Adrenal gland (tissue), 12 donors: Measurements from ENCODE around the gene NFATC3. TPM values are rescaled to one million over a fixed set of nuclear protein-coding genes. Genes with fewer than 3 reads are reported as not detected.
"Not testable (repeated sequence)": the region's sequence is repeated elsewhere in the genome, so short reads cannot be mapped to it uniquely, and the experiment has no call there.

ENCODE experiments used
- DNase-seq, 7 donors: peaks; one replicate each; pipeline ENCODE4 v3.0.0-alpha.2; 2019 to 2020
- H3K27ac ChIP-seq, 5 donors: fragments of 200-600 bp; sonication (generic) in 4 of 5; 1 replicate in 3 of 5; 2 replicates in 2 of 5; pipeline versions ENCODE4 v1.5.1 to v1.8.0; 2016 to 2020; ENCODE audit warnings: mild to moderate bottlenecking in 1 of 5
- H3K27me3 ChIP-seq: fragments of 200-600 bp; 2 replicates; pipeline ENCODE4 v1.8.0; 2021
- H3K36me3 ChIP-seq, 2 donors: fragments of 200-600 bp; replicated peaks in 1 of 2; 1 replicate in 1 of 2; 2 replicates in 1 of 2; pipeline versions ENCODE4 v1.5.1 to v1.8.0; 2018 to 2022
- H3K4me1 ChIP-seq, 2 donors: fragments of 200-600 bp; replicated peaks in 1 of 2; 1 replicate in 1 of 2; 2 replicates in 1 of 2; pipeline versions ENCODE4 v1.5.1 to v1.8.0; 2018 to 2021
- H3K4me3 ChIP-seq, 4 donors: fragments of 200-600 bp; sonication (generic) in 3 of 4; one replicate each; pipeline ENCODE4 v1.5.1; 2016 to 2018
- H3K9me3 ChIP-seq, 3 donors: fragments of 200-600 bp; sonication (generic) in 1 of 3; replicated peaks in 1 of 3; 1 replicate in 2 of 3; 2 replicates in 1 of 3; pipeline versions ENCODE4 v1.5.1 to v1.8.0; 2016 to 2021
- CTCF ChIP-seq, 6 experiments: fragments of 450-650 bp in 4 of 6; fragments of 200-600 bp in 2 of 6; sonication (generic) in 1 of 6; IDR thresholded peaks; 1 replicate in 5 of 6; 2 replicates in 1 of 6; pipeline versions ENCODE4 v1.5.1 to v1.8.0; 2016 to 2021; ENCODE audit warnings: antibody characterized with exemption in 6 of 6, mild to moderate bottlenecking in 2 of 6, moderate library complexity in 1 of 6
- POLR2A ChIP-seq, 2 donors: fragments of 450-650 bp; IDR thresholded peaks; one replicate each; pipeline ENCODE4 v1.6.1; 2017; ENCODE audit warnings: antibody characterized with exemption in 2 of 2, mild to moderate bottlenecking in 2 of 2, moderate library complexity in 1 of 2
- WGBS, 4 donors: extraction: QIAGEN DNeasy Blood & Tissue Kit in 2 of 4; methylation state at CpG; one replicate each; pipeline versions ENCODE4 v1.1.5 to v1.1.7; 2013 to 2017; 5-methylcytosine and 5-hydroxymethylcytosine counted together
- intact Hi-C, 2 donors: fragments of 100-400 bp; cut with DNase I; formaldehyde crosslinking; loops; one replicate each; pipeline versions ENCODE4 v1.14.1 to v1.15.0; 2022 to 2023
- polyA plus RNA-seq, 3 donors: library from polyadenylated mRNA; stranded (reverse); fragments of 200-250 nt in 2 of 3; fragments of 350-450 nt in 1 of 3; fragmentation: Illumina TruSeq in 1 of 3; extraction: RNeasy Lipid Tissue Mini Kit (QIAGEN cat#74804) in 1 of 3; gene quantifications; one replicate each; pipeline ENCODE4 v1.2.3, GENCODE V29; 2013 to 2014
- total RNA-seq, 9 donors: library from RNA; depleted of rRNA in 4 of 9; stranded (reverse); fragments of >200 nt in 4 of 9; fragments of 120-200 nt in 1 of 9; fragmentation: NEBNext Ultra II Directional in 1 of 9; extraction: Animal tissue kit (Norgen Biotek cat#: 25700) in 1 of 9; gene quantifications; one replicate each; pipeline versions ENCODE4 v1.1.0 to v1.2.4, GENCODE V29; 2013 to 2023
- donor health status: healthy with polysubstance abuse.
- donor health status: Bipolar disorder and iron deficiency.
- donor health status: DM: yes; HTN: yes; CAD: no.
- donor health status: DM: no; HTN: no; CAD: no.
- donor health status: DM: no; HTN: no; CAD: no.
- donor health status: DM: yes; HTN: yes; CAD: no.

Gene NFATC3
- total and polyA plus RNA-seq, 12 donors: 6.6 to 81.2 (median 34.3) TPM

DNA sequence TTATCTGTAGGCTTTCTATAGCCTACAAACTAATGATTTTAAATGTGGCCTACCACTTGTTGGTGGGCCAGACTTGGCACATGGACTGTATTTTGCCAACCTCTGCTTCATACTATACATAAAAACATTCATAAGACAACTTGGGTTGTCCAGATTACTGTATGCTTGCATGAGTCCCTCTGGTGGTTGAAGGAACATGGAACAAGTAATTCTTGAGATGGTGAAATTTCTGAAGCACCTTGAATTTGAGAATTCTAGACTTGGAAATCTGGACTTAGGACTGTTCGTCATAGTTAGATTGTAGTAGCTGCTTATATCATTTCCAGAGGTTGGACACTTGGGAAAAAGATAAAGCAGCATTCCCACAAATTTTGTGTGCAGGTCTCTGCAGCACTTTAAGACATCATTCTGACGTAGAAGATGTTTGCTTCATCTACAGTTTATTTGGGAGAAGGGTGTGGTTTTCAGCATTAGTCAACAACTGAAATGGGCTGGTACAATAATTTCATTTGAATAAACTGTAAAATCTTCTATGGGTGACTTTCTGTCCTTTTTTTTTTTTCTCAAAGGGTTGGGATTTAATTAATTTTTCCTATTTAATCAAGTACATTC lies 31.2 kb downstream of the NFATC3 start:
- Histone ChIP-seq H3K36me3 (no peaks in the 10 kb centered on the region), H3K27me3 (no peaks in the 10 kb centered on the region), H3K4me1 (peaks cover 0 to 18% of the 10 kb centered on the region in 2 donors), H3K4me3 (no peak overlapping the region), H3K9me3 (no peaks in the 10 kb centered on the region), H3K27ac (no peak overlapping the region)
- TF ChIP-seq CTCF (IDR thresholded peaks at IDR 0.05) (peak in 4 of 6 experiments; percentile 31 to 38 (median 35)), POLR2A (IDR thresholded peaks at IDR 0.05) (no peak)
- DNase-seq: no peak
- WGBS, 4 donors: 86 to 90% (median 89%) methylated on average over 2 of the region's 2 CpGs
- intact Hi-C loops: no loop called here

- TF ChIP-seq POLR2A (IDR thresholded peaks at IDR 0.05) (no peak), CTCF (IDR thresholded peaks at IDR 0.05) (no peak)
- intact Hi-C loops: no loop called here
- H3K4me3 ChIP-seq: no peak overlapping the region
- 90 to 97% (median 93%) methylated on average over 3 of the region's 3 CpGs for WGBS, 4 donors
- no peak for DNase-seq
- H3K27ac ChIP-seq: no peak overlapping the region
- H3K9me3 ChIP-seq: no peaks in the 10 kb centered on the region
- no peaks in the 10 kb centered on the region for H3K27me3 ChIP-seq
- H3K4me1 ChIP-seq: peaks cover 0 to 16% of the 10 kb centered on the region in 2 donors
- no peaks in the 10 kb centered on the region for H3K36me3 ChIP-seq
Measured at GRCh38 chr16:68117884-68118283, 32.7 kb downstream of the NFATC3 start.

DNA sequence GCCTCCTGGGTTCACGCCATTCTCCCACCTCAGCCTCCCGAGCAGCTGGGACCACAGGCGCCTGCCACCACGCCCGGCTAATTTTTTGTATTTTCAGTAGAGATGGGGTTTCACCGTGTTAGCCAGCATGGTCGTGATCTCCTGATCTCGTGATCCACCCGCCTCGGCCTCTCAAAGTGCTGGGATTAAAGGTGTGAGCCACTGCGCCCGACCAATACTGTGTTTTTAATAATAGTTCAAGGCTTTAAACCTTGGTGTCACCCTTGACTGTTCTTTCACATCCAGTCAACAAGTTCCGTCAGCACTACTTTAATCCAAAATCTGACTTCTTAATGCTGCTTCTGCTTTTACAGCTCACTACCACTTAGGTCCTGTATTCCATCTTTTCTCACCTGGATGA lies 33.8 kb downstream of the NFATC3 start:
- H3K27ac ChIP-seq, DNase-seq, intact Hi-C loops, H3K9me3 ChIP-seq, H3K4me3 ChIP-seq, H3K27me3 ChIP-seq, H3K36me3 ChIP-seq: not testable (repeated sequence)
- H3K4me1 ChIP-seq: peaks cover 0 to 14% of the 10 kb centered on the region in 2 donors
- 86 to 96% (median 96%) methylated on average over 13 of the region's 13 CpGs for WGBS, 4 donors

- WGBS, 4 donors: 92 to 97% (median 94%) methylated on average over 4 to 5 of the region's 5 CpGs
- H3K36me3 ChIP-seq, H3K4me3 ChIP-seq, H3K9me3 ChIP-seq, intact Hi-C loops, H3K27me3 ChIP-seq, H3K27ac ChIP-seq, DNase-seq: not testable (repeated sequence)
- H3K4me1 ChIP-seq: peaks cover 0 to 18% of the 10 kb centered on the region in 2 donors
Measured at GRCh38 chr16:68120496-68120895, 35.3 kb downstream of the NFATC3 start.

DNA sequence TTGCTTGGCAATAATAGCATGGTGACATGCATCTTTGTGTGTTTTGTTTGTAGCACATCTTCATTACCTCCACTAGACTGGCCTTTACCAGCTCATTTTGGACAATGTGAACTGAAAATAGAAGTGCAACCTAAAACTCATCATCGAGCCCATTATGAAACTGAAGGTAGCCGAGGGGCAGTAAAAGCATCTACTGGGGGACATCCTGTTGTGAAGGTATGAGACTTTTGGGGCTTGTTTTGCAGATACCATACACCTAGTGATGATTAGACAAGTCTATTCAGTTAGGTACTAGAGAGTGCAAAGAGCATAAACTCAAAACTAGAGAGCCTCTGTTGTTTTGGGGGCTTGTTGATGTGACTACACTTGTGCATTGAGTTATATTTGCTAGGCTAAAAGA lies 41.2 kb downstream of the NFATC3 start:
- H3K9me3 ChIP-seq: no peaks in the 10 kb centered on the region
- H3K36me3 ChIP-seq: no peaks in the 10 kb centered on the region
- H3K4me3 ChIP-seq: no peak overlapping the region
- H3K27me3 ChIP-seq: no peaks in the 10 kb centered on the region
- H3K27ac ChIP-seq: no peak overlapping the region
- intact Hi-C loops: no loop called here
- peaks cover 0 to 9% of the 10 kb centered on the region in 2 donors for H3K4me1 ChIP-seq
- WGBS, 4 donors: 90 to 96% (median 93%) methylated on average over 2 of the region's 2 CpGs
- DNase-seq: no peak
- TF ChIP-seq POLR2A (IDR thresholded peaks at IDR 0.05) (no peak), CTCF (IDR thresholded peaks at IDR 0.05) (no peak)
